Spleen (tissue), 11 donors: ENCODE measurements around the gene LARP7. TPM values are rescaled to one million over a fixed set of nuclear protein-coding genes. Genes with fewer than 3 reads are reported as not detected.
"Not testable (repeated sequence)": the region's sequence is repeated elsewhere in the genome, so short reads cannot be mapped to it uniquely, and the experiment has no call there.

ENCODE experiments used
- DNase-seq: peaks from one replicate; pipeline ENCODE4 v3.0.0-alpha.2; 2020
- H3K27ac ChIP-seq, 8 donors: fragments of 200-600 bp; sonication (generic) in 7 of 8; 1 replicate in 4 of 8; 2 replicates in 4 of 8; pipeline versions ENCODE4 v1.5.0 to v1.8.0; 2016 to 2021; ENCODE audit warnings: inconsistent platforms in 4 of 8, mild to moderate bottlenecking in 4 of 8, moderate library complexity in 1 of 8
- H3K27me3 ChIP-seq, 7 donors: fragments of 200-600 bp; sonication (generic) in 6 of 7; replicated peaks in 1 of 7; 1 replicate in 4 of 7; 2 replicates in 3 of 7; pipeline versions ENCODE4 v1.5.0 to v1.8.0; 2016 to 2021; ENCODE audit warnings: inconsistent platforms in 3 of 7, mild to moderate bottlenecking in 1 of 7
- H3K36me3 ChIP-seq, 6 donors: fragments of 200-600 bp; sonication (generic) in 5 of 6; 1 replicate in 4 of 6; 2 replicates in 2 of 6; pipeline versions ENCODE4 v1.5.0 to v1.8.0; 2016 to 2021; ENCODE audit warnings: inconsistent platforms in 2 of 6
- H3K4me1 ChIP-seq, 6 donors: fragments of 200-600 bp; sonication (generic) in 5 of 6; 1 replicate in 3 of 6; 2 replicates in 3 of 6; pipeline versions ENCODE4 v1.5.0 to v1.8.0; 2016 to 2021; ENCODE audit warnings: inconsistent platforms in 3 of 6
- H3K4me3 ChIP-seq, 8 donors: fragments of 200-600 bp; sonication (generic) in 7 of 8; 1 replicate in 4 of 8; 2 replicates in 4 of 8; pipeline versions ENCODE4 v1.5.0 to v1.8.0; 2016 to 2021; ENCODE audit warnings: inconsistent platforms in 4 of 8, mild to moderate bottlenecking in 4 of 8, moderate library complexity in 2 of 8
- H3K9me3 ChIP-seq, 8 donors: fragments of 200-600 bp; sonication (generic) in 7 of 8; 1 replicate in 4 of 8; 2 replicates in 4 of 8; pipeline versions ENCODE4 v1.5.0 to v1.8.0; 2016 to 2021; ENCODE audit warnings: inconsistent platforms in 4 of 8
- CTCF ChIP-seq, 11 experiments: fragments of 200-600 bp in 7 of 11; fragments of 450-650 bp in 4 of 11; sonication (generic) in 4 of 11; IDR thresholded peaks in 8 of 11; conservative IDR thresholded peaks in 3 of 11; 1 replicate in 7 of 11; 2 replicates in 4 of 11; pipeline versions ENCODE4 v1.4.0 to v1.8.0; 2016 to 2021; ENCODE audit warnings: antibody characterized with exemption in 11 of 11, inconsistent platforms in 4 of 11, mild to moderate bottlenecking in 1 of 11
- POLR2A ChIP-seq, 3 donors: fragments of 450-650 bp; IDR thresholded peaks; one replicate each; pipeline ENCODE4 v1.5.1; 2017; ENCODE audit warnings: antibody characterized with exemption in 3 of 3, mild to moderate bottlenecking in 1 of 3
- POLR2AphosphoS5 ChIP-seq, 3 donors: sonication (generic); formaldehyde crosslinking; IDR thresholded peaks; one replicate each; pipeline ENCODE4 v1.5.1; 2017; ENCODE audit warnings: antibody characterized with exemption in 3 of 3
- WGBS, 5 donors: extraction: QIAGEN DNeasy Blood & Tissue Kit in 3 of 5; methylation state at CpG; one replicate each; pipeline versions ENCODE4 v1.1.5 to v1.1.7; 2013 to 2018; 5-methylcytosine and 5-hydroxymethylcytosine counted together
- intact Hi-C: fragments of 100-400 bp; cut with DNase I; formaldehyde crosslinking; loops from one replicate; pipeline ENCODE4 v1.15.0; 2023; ENCODE audit warnings: low total_unique reads
- polyA plus RNA-seq, 3 donors: library from polyadenylated mRNA; stranded (reverse); fragments of 200-250 nt; gene quantifications; one replicate each; pipeline ENCODE4 v1.2.1, GENCODE V29; 2013
- total RNA-seq, 7 donors: library from RNA; depleted of rRNA in 3 of 7; stranded (reverse); fragments of >200 nt in 3 of 7; fragmentation: NEBNext Ultra II Directional in 4 of 7; extraction: Animal tissue kit (Norgen Biotek cat#: 25700) in 4 of 7; gene quantifications; one replicate each; pipeline versions ENCODE4 v1.1.0 to v1.2.1, GENCODE V29; 2016 to 2021
- donor health status: healthy with polysubstance abuse.
- donor health status: DM: no; HTN: no; CAD: no; lungs with moderate emphysema.
- donor health status: DM: no; HTN: no; CAD: no.
- donor health status: Bipolar disorder and iron deficiency.
- donor health status: healthy.
- donor health status: DM: no; HTN: no; CAD: no.
- donor health status: DM: yes; HTN: yes; CAD: no.

Gene LARP7
- total and polyA plus RNA-seq, 10 donors: 35.4 to 59.5 (median 45.9) TPM

- DNase-seq: no peak
- no peak for TF ChIP-seq POLR2A (IDR thresholded peaks at IDR 0.05)
- no peak for TF ChIP-seq POLR2AphosphoS5 (IDR thresholded peaks at IDR 0.05)
- no peaks in the 10 kb centered on the region for H3K4me1 ChIP-seq
- H3K27ac ChIP-seq: no peak overlapping the region
- H3K9me3 ChIP-seq: no peaks in the 10 kb centered on the region
- H3K36me3 ChIP-seq: peaks cover 8 to 100% (median 85%) of the 10 kb centered on the region in 6 donors
- no peak overlapping the region for H3K4me3 ChIP-seq
- intact Hi-C loops: no loop called here
- no peaks in the 10 kb centered on the region for H3K27me3 ChIP-seq
Observed at GRCh38 chr4:112651641-112652040, 14.7 kb downstream of the LARP7 start.

- Histone ChIP-seq H3K36me3 (peaks cover 4 to 100% (median 79%) of the 10 kb centered on the region in 6 donors), H3K4me1 (no peaks in the 10 kb centered on the region), H3K27me3 (no peaks in the 10 kb centered on the region), H3K4me3 (no peak overlapping the region), H3K9me3 (no peaks in the 10 kb centered on the region), H3K27ac (no peak overlapping the region)
- intact Hi-C loops: no loop called here
- no peak for DNase-seq
- TF ChIP-seq POLR2AphosphoS5 (IDR thresholded peaks at IDR 0.05) (no peak), CTCF (IDR thresholded peaks at IDR 0.05 in 8 of 11, conservative IDR thresholded peaks at IDR 0.05 in 3 of 11) (no peak), POLR2A (IDR thresholded peaks at IDR 0.05) (no peak)
- WGBS, 5 donors: 69 to 83% (median 78%) methylated on average over 1 of the region's 1 CpG
Observed at GRCh38 chr4:112652216-112652615, 15.3 kb downstream of the LARP7 start.

GRCh38 chr4:112655270-112655669, 18.3 kb downstream of the LARP7 start:
- TF ChIP-seq POLR2AphosphoS5 (IDR thresholded peaks at IDR 0.05) (no peak), POLR2A (IDR thresholded peaks at IDR 0.05) (no peak), CTCF (IDR thresholded peaks at IDR 0.05 in 8 of 11, conservative IDR thresholded peaks at IDR 0.05 in 3 of 11) (no peak)
- 89 to 97% (median 91%) methylated on average over 5 of the region's 5 CpGs for WGBS, 5 donors
- Histone ChIP-seq H3K36me3 (peaks cover 2 to 99% (median 72%) of the 10 kb centered on the region in 6 donors), H3K27me3 (no peaks in the 10 kb centered on the region), H3K9me3 (no peaks in the 10 kb centered on the region), H3K4me1 (no peaks in the 10 kb centered on the region), H3K4me3 (no peak overlapping the region), H3K27ac (no peak overlapping the region)
- DNase-seq: no peak
- intact Hi-C loops: no loop called here

- H3K4me1 ChIP-seq, H3K4me3 ChIP-seq, intact Hi-C loops, H3K9me3 ChIP-seq, DNase-seq, H3K27me3 ChIP-seq, H3K27ac ChIP-seq: not testable (repeated sequence)
- peaks cover 2 to 91% (median 64%) of the 10 kb centered on the region in 6 donors for H3K36me3 ChIP-seq
- 92 to 97% (median 95%) methylated on average over 5 of the region's 5 CpGs for WGBS, 5 donors
Observed at GRCh38 chr4:112656115-112656514, 19.2 kb downstream of the LARP7 start.

- no peak overlapping the region for H3K4me3 ChIP-seq
- TF ChIP-seq POLR2AphosphoS5 (IDR thresholded peaks at IDR 0.05): no peak
- no peak for TF ChIP-seq POLR2A (IDR thresholded peaks at IDR 0.05)
- no peak for TF ChIP-seq CTCF (IDR thresholded peaks at IDR 0.05 in 8 of 11, conservative IDR thresholded peaks at IDR 0.05 in 3 of 11)
- no peak for DNase-seq
- 88 to 92% (median 91%) methylated on average over 2 of the region's 2 CpGs for WGBS, 5 donors
- no peaks in the 10 kb centered on the region for H3K27me3 ChIP-seq
- H3K9me3 ChIP-seq: no peaks in the 10 kb centered on the region
- no peak overlapping the region for H3K27ac ChIP-seq
- H3K36me3 ChIP-seq: peaks cover 0 to 15% (median 1%) of the 10 kb centered on the region in 6 donors
- H3K4me1 ChIP-seq: no peaks in the 10 kb centered on the region
- intact Hi-C loops: no loop called here
Observed at GRCh38 chr4:112664611-112665010, 27.7 kb downstream of the LARP7 start.
